ENCODE data around the gene GABBR2.

Gene GABBR2

DNA sequence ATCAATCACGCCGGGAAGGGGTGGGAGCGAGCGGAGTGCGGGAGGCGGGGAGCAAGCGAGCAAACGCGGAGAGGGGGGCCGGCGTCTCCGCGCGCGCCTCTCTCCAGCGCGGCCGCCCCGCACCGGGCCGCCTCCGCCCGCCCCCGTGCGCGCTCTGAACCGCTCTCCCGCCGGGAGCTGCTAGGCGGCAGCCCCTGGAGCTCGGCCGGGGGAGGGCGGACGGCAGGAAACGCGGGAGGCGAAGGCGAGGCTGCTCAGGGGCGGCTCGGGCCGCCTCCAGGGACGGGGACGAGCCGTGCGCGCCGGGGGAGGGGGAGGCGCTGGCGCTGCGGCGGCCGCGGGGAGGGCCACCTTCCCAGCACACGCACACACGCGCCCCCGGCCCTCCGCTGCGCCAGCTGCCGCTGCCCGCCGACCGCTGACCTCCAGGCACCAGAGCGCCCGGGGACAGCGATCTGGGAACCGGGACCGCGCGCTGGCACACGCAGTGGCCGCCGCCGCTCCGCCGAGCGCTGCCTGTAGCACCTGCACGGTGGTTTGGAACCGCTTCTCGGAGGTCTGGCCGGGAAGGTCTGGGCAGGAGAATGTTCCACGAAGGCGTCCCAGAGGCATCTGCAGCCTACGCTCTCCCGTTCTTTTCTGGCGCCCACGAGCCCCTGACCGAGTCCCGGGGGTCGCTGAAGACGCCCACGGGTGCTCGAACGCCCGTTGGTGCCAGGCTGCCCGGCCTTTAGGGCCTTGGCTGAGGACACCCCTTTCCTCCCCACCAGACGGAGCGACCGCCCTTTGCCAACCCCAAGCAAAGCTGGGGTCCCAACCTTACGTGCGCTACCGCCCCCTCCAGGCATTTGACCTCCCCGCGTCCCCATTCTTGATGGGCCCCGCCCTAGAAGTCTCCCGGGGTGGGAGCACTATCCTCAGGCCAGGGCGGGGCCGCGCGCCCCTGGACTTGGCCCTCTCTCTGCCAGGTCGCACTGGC, at the start of gene GABBR2:
GABBR2 (minus strand) TSS at position 3 of the 979 bp plus-strand sequence. CDS start 198 bp downstream, outside the sequence.
- DNase-seq (ENCODE audit: low read depth): no peak

DNA sequence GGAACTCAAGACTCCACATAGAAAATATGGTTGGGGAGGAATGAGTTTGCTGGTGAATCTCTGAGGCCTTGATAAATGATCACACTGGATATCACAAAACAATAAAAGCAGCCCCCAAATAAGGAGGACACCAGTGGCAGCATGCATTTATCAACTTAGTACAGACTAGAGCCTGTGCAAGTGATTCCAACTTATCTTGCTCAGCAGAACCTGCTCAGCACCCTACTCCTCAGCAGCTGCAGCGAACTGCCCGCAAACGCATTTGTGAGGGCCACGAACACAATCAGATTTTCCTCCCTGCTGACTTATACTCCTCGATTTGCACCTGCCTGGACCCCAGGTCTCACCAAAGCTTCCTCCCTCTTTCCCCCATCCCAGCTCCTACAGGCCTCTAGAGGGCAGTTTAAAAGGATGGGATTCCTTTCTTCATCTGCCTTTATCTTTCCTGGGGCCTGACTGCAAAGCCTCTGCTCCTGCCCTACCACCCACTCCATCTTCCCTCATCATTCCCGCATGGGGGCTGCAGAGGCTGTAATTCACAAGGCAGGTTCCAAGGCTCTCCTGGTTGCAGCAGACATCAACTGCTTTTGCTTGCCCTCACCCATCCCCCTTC, 46.4 kb upstream of the GABBR2 start:
- no peak for DNase-seq (ENCODE audit: low read depth)

DNA sequence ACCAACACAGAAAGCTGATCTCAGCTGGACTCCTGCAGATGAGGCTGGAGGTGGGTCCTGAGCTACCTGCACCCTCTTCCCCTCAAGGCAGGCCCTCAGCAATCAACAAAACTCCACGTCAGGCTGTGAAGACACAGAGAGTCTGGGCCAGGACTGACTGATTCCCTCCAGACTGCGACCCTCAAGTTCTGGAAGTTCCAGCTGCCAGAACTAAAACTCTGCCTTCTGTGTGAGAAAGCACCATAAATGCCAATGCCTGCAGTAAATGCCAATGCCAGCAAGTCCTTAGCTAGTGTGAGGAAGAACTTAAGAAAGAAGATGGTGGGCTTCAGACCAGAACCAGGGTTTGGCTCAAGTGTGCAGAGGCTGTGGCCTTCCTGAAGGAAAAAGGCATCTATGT, 42.5 kb upstream of the GABBR2 start:
- DNase-seq (ENCODE audit: low read depth): no peak

DNA sequence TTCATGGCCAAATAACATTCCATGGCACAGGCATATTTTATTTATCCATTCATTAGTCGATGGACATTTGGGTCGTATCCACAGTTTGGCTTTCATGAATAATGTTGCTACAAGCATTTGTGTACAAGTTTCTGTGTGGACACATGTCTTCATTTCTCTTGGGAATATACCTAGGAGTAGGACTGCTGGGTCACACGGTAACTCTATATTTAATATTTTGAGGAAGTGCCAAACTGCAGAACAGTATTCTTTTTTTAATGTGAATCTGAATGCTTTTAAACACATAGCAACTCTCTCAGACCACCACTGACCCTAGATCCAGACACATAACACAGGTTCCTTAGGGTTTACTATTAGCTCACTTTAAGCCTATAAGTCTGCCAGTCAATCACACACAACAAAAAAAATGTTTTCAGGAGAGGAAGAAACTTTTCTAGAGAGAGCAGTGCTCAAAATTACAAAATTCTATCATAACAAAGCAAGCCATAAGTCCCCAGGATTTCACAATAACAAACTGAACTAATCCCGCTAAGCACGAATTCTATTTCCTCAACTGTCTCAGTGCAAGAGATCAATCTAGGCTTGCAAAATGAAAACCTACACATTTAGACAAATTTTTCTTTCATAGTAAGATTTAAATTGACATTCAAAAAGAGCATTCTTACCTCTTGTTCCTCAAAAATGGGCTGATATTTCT, 41.8 kb upstream of the GABBR2 start:
- DNase-seq (ENCODE audit: low read depth): no peak

DNA sequence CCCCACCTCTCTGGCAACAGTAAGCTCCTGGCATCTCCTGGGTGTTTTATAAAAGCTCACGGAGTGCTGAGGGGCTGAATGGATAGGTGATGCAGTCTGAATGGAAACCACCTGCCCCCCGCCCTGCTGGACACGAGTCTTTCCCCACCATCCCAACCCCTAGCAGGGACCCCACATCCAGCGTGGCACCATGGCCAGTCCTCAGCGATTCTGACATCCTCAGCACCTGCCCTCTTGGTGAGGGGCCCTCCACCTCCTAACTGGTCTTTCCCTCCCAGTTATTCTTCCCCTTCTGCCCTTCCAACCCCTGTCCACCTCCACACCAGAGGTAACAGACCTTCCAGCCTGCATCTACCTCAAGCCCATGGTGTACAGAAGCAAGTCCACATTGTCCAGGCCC, 38.7 kb upstream of the GABBR2 start:
- no peak for DNase-seq (ENCODE audit: low read depth)

DNA sequence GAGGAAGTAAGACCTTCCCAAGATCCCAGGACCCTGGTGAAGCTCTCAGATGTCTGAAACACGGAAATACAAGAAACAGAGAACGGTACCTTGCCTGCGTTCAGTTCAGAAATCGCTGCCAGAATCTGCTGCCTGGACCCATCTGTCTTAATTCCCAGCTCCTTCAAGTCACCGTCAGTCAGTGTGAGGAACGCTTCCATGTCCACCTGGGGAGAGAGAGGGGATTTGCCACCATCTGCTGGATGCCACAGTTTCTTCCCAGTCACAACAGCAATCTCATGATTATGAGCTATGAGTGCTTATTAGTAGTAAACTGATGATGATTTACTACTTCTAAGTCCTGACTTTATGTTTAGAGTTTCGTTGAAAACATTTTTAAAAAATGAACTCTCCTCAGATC, 36.7 kb upstream of the GABBR2 start:
- DNase-seq (ENCODE audit: low read depth): no peak

DNA sequence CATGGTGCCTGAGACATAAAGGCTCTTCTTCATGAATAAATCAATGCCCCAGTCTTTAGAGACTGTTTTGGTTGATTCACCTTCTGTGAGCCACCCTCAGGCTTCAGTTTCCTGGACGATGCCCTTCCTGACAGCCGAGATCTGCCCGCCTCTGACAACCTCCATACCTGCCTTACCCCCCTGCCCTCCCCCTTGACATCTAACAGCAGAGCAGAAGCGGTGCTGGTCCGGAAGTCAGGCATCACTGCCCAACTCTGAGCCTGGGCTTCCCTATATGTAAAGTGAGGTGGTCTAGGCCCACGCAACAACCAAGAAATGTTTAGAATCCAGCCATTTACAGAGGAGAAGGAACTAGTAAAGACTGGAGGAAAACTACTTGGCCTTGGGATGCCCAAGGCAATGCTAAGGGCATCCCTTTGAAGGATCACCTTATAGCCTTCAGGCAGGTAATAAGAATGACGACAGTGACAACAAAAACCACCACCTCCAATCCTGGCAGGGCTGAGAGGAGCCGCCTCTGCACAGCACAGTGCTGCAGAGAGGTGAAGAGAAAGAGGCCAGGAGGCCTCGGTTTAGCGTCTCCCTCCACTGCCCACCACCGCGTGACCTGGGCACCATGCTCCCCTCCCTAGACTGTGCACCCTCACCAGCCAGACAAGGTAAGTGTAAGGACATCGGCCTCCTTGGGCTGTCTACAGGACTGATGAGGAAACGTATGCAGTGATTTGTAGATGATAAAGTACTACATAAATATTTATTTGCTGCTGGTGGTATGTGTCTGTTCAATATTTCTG, 35.3 kb upstream of the GABBR2 start:
- no peak for DNase-seq (ENCODE audit: low read depth)

DNA sequence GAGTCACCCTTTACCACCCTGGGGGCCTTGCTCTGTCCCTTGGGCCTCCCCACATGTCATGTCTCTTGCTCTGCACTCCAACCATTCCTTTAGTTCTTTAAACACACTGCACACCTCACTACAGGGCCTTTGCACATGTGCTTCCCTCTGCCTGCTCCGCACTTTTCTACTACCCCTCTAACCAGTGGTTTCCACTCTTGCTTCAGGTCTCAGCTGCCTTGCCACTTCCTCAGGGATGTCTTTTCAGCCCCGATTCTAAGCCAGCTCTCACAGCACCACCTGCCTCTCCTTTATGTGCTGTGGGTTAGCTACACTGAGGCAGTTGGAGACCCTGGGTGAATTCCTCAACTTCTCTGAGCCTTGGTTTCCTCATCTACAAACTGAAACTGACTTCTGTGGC, 34.6 kb upstream of the GABBR2 start:
- DNase-seq (ENCODE audit: low read depth): no peak

DNA sequence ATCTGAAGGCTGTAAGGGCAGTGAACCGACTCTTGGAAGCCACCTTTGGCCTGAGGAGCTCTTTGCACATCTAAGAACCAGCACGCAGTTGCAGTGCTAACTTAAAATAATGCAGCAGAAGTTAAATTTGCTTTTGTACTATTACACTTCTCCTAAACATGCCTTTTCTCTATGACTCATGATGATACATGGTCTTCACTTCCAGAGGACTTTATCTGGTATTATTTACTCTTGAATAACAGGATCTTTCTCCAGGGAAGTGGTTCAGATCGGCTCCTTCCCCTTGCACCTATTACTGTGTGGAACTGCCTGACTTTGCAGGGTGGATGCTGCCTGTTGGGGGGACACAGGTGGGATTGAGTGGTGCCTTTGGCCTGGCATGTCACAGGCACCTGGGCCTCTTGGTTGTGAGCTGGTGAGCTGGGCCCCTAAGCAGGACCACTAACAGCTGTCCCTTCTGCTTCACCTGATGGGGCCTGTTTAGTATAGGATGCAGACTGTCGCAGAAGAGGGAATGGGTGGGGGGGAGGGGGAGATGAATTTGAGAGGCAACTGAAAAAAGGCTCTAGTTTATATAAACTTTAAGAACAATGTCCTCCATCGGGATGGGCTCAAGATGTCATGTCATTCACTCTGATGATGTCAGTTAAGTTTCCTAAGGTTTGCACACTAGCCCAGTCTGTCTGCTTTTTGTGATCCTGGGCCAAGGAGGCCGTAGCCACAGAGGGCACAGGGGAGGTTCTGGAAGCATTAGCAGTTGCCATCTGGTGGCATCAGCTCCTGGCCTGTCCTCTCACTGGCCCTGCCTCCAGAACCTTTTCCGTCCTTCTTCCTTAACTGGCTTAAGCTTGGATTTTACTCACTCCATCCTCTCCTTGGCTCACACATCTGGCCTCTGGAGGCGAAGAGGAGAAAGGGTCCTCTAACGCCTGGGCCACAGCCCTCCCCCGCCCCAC, 33.9 kb upstream of the GABBR2 start:
- DNase-seq (ENCODE audit: low read depth): no peak

DNA sequence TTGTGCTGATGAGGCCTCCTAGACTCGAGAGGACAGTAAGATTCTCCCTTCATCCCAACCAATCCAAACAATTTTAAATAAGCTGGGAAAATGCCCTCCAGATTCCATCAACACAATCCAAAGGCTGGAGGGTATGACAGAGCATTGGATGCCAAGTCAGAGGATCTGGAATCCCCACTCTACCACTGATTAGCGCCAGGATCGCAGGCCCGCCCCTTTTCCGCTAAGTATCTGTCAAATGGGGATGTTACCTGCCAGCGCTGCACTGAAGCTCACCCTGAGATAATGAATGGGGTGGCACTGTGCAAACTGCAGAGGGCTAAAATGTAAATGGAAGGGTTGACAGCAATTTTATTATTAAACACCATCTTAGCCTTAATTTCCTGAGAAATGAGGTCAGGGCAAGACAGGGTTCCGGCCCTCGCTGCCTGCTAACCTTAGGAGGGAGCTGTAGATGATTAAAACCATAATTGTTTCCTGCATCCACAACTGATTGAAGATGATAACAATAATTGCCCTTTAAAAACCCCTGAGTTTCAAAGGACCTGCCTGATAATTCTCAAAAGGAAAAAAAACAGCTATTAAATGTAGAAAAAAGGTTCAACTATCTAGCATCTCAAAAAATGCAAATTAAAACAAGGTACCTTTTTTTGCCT, 31.6 kb upstream of the GABBR2 start:
- no peak for DNase-seq (ENCODE audit: low read depth)

DNA sequence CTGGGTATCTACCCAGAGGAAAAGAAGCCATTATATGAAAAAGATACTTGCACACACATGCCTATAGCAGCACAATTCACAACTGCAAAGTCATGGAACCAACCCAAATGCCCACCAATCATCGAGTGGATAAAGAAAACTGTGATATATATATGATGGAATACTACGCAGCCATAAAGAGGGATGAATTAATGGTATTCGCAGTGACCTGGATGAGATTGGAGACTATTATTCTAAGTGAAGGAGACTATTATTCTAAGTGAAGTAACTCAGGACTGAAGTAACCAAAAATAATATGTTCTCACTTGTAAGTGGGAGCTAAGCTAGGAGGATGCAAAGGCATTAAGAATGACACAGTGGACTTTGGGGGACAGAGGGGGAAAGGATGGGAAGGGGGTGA, 30.0 kb upstream of the GABBR2 start:
- DNase-seq (ENCODE audit: low read depth): no peak

DNA sequence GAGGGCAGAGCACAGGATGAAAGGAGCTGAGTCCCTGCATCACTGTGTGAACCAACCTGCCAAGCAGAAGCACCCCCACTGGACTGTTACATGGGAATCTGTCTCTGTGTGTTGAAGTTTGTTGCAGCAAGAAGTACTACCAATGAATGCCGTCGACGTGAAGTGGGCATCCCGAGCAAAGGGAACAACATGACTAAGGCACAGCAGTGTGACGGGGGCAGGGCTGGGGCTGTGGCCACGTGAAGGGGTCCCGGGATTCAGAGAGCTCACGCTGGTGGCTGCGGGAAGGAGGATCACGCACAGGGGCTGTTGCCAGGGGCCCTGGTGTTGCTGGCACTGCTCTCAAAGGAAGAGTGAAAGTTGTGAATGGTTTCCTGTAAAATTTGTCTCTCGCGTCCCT, 27.5 kb upstream of the GABBR2 start:
- DNase-seq (ENCODE audit: low read depth): no peak

DNA sequence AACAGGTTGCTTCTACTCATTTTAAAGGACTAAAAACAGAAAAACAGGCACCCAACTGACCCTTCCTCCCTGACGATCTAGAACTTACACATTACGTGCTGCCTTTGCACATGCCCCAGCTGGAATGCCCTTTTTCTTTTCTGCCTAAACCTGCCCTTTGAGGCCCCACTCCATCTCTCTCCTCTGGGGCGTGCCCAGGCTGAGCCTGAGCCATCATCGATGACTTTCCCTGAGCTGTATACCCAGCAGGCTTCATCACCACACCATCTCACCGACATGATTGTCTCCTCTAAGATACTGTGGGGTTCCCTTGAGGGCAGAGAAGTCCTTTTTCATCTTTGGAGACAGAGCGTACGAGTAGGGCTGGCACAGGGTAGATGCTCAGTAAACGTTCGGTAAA, 24.1 kb upstream of the GABBR2 start:
- no peak for DNase-seq (ENCODE audit: low read depth)

DNA sequence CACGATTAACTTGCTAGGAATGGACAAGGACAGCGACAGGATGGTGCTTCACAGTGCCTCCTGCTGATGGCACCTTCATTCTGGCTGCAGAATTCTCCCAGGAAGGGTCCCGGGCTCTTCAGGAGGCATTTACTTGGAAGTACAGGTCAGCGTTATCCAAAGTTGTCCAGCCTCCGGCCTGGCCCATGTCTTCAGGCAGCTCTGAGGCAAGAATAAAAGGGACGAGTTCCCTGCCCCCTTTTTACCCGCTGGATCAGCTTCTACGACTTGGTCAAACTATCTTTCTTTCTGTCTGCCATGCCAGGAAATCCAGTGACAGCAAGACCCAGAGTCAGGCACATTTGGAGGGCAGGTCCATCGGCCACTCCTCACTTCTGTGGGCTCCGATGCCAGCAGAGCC, 23.4 kb upstream of the GABBR2 start:
- no peak for DNase-seq (ENCODE audit: low read depth)

DNA sequence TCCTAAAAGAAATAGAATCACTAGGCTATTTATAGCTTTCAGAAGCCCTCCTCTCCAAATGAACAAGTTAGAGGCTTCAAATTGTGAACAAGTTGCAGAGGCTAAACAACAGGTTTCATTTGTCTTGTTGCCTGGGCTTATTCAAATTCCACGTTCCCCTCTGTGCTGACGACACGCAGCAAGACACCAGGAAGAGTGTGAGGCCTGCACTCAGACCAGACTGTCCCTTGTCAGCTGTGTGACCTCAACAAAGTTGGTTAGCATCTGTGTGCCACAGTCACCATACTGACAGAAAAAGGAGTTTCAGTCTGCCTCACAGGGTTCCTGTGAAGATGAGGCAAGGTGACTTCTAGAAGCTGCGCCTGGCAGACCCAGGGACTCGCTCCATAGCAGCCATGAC, 22.1 kb upstream of the GABBR2 start:
- DNase-seq (ENCODE audit: low read depth): no peak

DNA sequence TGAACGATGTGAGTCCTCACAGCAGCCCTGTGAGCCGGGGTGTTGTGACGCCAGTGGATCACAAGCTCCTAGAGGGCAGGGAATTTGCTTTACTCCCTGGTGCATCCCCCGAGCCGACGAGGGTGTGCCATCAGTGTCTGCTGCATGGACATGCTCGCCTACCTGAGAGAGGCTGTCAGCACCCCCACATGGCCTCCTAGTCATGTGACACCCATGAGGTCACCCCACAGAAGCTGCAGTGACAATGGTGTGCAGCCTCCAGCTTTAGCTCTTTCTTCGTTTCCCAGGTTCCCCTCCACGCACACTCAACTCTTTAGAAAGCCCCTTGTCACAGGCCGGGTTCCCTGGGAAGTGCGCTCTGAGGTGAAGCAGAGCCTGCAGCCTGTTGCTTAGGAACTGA, 19.8 kb upstream of the GABBR2 start:
- DNase-seq (ENCODE audit: low read depth): no peak

DNA sequence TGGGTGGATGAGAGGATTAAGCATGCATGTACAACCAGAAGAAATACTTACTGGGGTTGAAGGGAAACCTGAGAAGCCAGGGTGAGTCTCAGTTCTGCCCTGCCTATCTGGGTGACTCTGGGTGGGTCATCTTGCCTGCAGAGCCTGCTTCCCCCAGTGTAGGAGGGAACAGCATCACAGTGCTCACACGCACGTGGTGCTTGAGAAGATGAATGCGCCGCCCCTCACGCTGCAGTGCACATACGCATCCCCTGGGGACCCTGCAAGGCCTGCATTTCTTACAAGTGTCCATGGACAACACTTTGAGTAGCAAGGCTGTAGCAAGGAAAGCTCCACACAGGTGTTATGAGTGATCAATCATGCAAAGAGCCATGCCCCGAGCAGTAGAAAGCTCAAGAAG, 18.7 kb upstream of the GABBR2 start:
- no peak for DNase-seq (ENCODE audit: low read depth)

DNA sequence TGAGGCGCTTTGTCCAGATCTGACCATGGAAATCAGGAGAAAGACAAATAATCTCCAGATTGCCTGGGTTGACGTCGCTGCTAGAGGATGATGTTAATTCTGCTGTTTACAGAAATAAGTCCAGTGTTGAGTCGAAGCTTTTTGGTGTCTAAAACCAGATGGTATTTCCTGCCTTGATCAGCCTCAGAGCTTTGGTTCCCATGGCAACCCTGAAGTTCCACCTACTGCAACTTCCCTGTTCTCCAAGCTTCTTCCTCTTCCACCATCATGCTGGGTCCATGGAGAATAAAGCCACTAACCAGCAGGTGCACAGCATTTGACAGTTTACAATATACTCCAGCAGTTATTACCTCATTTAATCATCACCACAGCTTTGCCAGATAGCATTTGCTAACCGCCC, 18.0 kb upstream of the GABBR2 start:
- no peak for DNase-seq (ENCODE audit: low read depth)

DNA sequence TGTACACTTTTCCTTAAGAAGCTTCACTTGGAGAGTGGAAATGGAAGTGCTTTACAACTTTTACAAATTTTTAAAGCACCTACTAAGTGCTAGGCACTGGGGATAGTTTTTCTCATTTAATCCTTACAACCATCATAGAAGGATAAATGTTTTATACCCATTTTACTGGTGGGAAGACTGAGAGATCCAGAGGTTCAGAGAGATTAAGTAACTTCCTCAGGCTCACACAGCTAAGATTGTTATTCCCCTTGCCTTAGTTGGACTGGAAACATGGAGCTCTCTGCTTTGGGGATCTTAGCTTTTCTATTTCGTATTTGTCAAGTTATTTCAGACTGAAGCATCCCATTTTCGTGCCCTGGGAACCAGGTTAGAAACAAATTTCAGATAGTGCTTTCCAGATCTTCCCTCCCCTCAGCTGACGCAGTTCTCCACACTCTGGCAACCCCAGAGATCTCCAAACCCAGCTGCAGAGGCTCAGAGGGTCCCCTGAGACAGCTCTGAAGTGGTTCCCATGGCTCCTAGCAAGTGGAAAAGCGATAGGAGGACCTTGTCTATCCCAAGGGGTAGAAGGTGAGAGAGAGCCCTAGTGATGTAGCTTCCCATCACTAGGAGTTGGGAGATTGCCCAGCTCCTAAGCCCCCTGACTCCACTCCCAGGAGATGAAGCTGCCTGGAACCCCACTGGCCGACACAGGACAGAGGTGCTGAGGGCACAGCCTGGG, 16.2 kb upstream of the GABBR2 start:
- DNase-seq (ENCODE audit: low read depth): no peak

DNA sequence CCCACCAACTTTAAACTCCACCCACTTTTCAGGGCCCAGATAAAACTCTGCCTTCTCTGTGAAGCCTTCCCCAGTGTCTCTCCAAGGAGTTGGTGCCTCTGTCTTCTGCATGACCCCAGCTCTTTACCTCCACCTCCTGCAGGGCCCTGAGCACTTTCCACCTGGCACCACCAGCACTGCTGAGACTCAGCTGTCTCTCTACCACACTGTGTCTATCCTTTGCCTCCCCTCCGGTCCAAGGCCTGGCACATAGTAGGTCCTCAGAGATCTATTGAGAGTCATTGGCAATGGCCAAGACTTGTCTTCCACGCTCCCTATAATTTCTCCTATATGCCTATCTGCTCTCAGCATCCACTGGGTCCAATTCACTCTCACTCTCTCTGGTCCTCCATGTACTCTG, 12.9 kb upstream of the GABBR2 start:
- DNase-seq (ENCODE audit: low read depth): no peak
